Tibial nerve (tissue), 4 donors: Measurements from ENCODE around the gene NACA2. TPM values are rescaled to one million over a fixed set of nuclear protein-coding genes. Genes with fewer than 3 reads are reported as not detected.
"Not testable (repeated sequence)": the region's sequence is repeated elsewhere in the genome, so short reads cannot be mapped to it uniquely, and the experiment has no call there.

Source experiments
- DNase-seq, 2 donors: peaks; one replicate each; pipeline ENCODE4 v3.0.0-alpha.2; 2019; ENCODE audit warnings: low spot score in 2 of 2
- H3K27ac ChIP-seq, 4 donors: fragments of 200-600 bp; sonication (generic) in 3 of 4; one replicate each; pipeline ENCODE4 v1.5.1; 2017 to 2019; ENCODE audit warnings: mild to moderate bottlenecking in 1 of 4
- H3K27me3 ChIP-seq, 2 donors: fragments of 200-600 bp; sonication (generic) in 1 of 2; one replicate each; pipeline versions ENCODE4 v1.5.1 to v1.6.0; 2017 to 2019
- H3K36me3 ChIP-seq, 3 donors: fragments of 200-600 bp; sonication (generic); one replicate each; pipeline ENCODE4 v1.5.1; 2018 to 2019
- H3K4me1 ChIP-seq, 4 donors: fragments of 200-600 bp; sonication (generic) in 3 of 4; one replicate each; pipeline ENCODE4 v1.5.1; 2017 to 2019
- H3K4me3 ChIP-seq, 4 donors: fragments of 200-600 bp; sonication (generic) in 3 of 4; one replicate each; pipeline ENCODE4 v1.5.1; 2017 to 2019; ENCODE audit warnings: mild to moderate bottlenecking in 1 of 4, moderate library complexity in 1 of 4
- H3K9me3 ChIP-seq, 4 donors: fragments of 200-600 bp; sonication (generic) in 3 of 4; one replicate each; pipeline ENCODE4 v1.5.1; 2017 to 2019
- EP300 ChIP-seq, 2 donors: sonication (generic); formaldehyde crosslinking; IDR thresholded peaks; one replicate each; pipeline ENCODE4 v1.6.1; 2017; ENCODE audit warnings: antibody characterized with exemption in 2 of 2, mild to moderate bottlenecking in 1 of 2
- POLR2A ChIP-seq, 2 donors: fragments of 450-650 bp; IDR thresholded peaks; one replicate each; pipeline ENCODE4 v1.6.1; 2017; ENCODE audit warnings: antibody characterized with exemption in 2 of 2, mild to moderate bottlenecking in 2 of 2, moderate library complexity in 2 of 2
- WGBS, 2 donors: methylation state at CpG; one replicate each; pipeline ENCODE4 v1.1.5; 2018; 5-methylcytosine and 5-hydroxymethylcytosine counted together
- total RNA-seq, 4 donors: library from RNA; depleted of rRNA; stranded (reverse); fragments of >200 nt; gene quantifications; one replicate each; pipeline ENCODE4 v1.1.0, GENCODE V29; 2016
- TF ChIP-seq, protein P1 (sequence below), 5 experiments: fragments of 200-600 bp in 3 of 5; fragments of 450-650 bp in 2 of 5; sonication (generic) in 3 of 5; IDR thresholded peaks; one replicate each; pipeline ENCODE4 v1.5.1; 2016 to 2019; ENCODE audit warnings: antibody characterized with exemption in 5 of 5, mild to moderate bottlenecking in 3 of 5, moderate library complexity in 2 of 5

Gene NACA2
- total RNA-seq, 4 donors from 2014 or later, result not detected

DNA sequence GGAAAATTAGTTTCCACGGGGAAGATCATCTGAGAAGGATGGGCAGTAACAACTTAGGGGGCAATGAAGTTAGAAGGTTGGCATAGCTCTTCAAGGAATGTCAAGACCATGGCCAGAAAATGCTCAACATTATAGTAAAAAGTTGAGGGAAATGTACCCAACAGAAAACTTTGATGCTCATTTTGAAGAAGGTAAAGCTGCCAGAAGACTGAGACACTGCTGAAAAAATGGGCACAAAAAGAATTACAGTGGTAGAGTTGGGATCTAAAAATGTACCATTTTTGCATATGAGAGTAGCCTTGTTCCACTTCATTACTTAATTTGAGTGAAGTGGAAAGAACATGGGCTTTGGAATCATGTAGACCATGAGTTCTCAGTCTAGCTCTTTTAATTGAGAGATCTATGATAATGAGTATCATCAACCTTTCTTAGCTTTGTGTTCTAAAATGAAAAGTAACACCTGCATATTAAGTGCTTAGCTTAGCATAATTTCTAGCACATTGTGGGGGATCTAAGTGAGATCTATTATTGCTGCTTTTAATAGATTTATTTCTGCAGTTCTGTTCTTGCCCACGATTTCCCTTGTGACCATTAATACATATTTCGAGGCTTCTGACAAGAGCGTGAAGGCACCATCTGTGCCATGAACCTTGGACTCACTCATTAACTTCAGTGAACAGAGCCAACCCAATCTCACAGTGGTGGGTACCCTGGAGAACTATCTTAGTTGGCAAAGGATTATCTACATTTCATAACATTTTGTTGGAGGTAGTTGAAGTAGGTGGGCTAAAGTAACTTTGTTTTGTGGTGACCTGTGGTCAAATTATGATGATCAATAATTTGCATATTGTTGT lies 3.0 kb downstream of the NACA2 start:
- Histone ChIP-seq H3K9me3 (no peaks in the 10 kb centered on the region), H3K4me3 (no peak overlapping the region)

DNA sequence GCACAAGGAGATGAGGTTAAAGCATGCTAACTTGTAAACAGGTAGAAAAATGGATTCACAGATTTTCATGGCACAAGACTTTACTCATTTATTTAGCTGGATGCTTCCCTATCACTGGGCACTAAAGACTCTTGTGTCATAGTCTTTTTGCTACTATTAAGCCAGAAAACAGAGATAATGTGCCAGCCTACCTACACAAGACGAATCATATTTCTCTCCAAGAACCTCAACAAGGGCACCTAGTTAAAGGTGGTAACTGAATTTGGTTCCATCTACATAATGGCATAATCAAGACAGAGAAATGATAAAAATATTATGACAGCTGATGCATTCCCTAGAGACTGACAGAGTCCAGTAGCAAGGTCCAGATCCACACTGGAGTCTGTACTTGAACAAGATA lies 3.8 kb downstream of the NACA2 start:
- Histone ChIP-seq H3K27me3 (no peaks in the 10 kb centered on the region), H3K4me1 (no peaks in the 10 kb centered on the region), H3K36me3 (no peaks in the 10 kb centered on the region), H3K27ac (no peak overlapping the region), H3K4me3 (no peak overlapping the region), H3K9me3 (no peaks in the 10 kb centered on the region)
- TF ChIP-seq, protein P1, sequence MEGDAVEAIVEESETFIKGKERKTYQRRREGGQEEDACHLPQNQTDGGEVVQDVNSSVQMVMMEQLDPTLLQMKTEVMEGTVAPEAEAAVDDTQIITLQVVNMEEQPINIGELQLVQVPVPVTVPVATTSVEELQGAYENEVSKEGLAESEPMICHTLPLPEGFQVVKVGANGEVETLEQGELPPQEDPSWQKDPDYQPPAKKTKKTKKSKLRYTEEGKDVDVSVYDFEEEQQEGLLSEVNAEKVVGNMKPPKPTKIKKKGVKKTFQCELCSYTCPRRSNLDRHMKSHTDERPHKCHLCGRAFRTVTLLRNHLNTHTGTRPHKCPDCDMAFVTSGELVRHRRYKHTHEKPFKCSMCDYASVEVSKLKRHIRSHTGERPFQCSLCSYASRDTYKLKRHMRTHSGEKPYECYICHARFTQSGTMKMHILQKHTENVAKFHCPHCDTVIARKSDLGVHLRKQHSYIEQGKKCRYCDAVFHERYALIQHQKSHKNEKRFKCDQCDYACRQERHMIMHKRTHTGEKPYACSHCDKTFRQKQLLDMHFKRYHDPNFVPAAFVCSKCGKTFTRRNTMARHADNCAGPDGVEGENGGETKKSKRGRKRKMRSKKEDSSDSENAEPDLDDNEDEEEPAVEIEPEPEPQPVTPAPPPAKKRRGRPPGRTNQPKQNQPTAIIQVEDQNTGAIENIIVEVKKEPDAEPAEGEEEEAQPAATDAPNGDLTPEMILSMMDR (IDR thresholded peaks at IDR 0.05), result no peak
- no peak for TF ChIP-seq POLR2A (IDR thresholded peaks at IDR 0.05)
- no peak for TF ChIP-seq EP300 (IDR thresholded peaks at IDR 0.05)
- no peak for DNase-seq
- WGBS, 2 donors, result 88 to 97% methylated on average over 1 of the region's 1 CpG

More for the DNA sequence above, 3.0 kb downstream of the NACA2 start:
- H3K27ac ChIP-seq, result no peak overlapping the region
- no peak for DNase-seq
- H3K27me3 ChIP-seq, result no peaks in the 10 kb centered on the region
- TF ChIP-seq POLR2A (IDR thresholded peaks at IDR 0.05), result no peak
- TF ChIP-seq EP300 (IDR thresholded peaks at IDR 0.05), result no peak
- TF ChIP-seq, protein P1 (IDR thresholded peaks at IDR 0.05), result no peak
- 81 to 83% methylated on average over 4 of the region's 4 CpGs for WGBS, 2 donors
- no peaks in the 10 kb centered on the region for H3K4me1 ChIP-seq
- no peaks in the 10 kb centered on the region for H3K36me3 ChIP-seq

DNA sequence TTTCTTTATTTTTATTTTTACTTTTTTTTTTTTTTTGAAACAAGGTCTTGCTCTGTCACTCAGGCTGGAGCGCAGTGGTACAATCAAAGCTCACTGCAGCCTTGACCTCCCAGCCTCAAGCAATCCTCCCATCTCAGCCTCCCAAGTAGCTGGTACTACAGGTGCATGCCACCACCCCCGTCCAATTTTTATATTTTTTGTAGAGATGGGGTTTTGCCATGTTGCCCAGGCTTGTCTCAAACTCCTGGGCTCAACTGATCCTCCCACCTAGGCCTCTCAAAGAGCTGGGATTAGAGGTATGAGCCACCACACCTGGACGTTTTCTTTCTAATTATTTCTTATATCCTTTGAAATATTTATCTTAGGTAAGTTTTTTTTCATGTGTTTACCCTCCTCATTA lies 4.4 kb downstream of the NACA2 start:
- H3K27me3 ChIP-seq, H3K4me1 ChIP-seq, H3K9me3 ChIP-seq, DNase-seq, H3K27ac ChIP-seq, H3K4me3 ChIP-seq, H3K36me3 ChIP-seq: not testable (repeated sequence)
- WGBS, 2 donors, result 76 to 78% methylated on average over 3 of the region's 3 CpGs

DNA sequence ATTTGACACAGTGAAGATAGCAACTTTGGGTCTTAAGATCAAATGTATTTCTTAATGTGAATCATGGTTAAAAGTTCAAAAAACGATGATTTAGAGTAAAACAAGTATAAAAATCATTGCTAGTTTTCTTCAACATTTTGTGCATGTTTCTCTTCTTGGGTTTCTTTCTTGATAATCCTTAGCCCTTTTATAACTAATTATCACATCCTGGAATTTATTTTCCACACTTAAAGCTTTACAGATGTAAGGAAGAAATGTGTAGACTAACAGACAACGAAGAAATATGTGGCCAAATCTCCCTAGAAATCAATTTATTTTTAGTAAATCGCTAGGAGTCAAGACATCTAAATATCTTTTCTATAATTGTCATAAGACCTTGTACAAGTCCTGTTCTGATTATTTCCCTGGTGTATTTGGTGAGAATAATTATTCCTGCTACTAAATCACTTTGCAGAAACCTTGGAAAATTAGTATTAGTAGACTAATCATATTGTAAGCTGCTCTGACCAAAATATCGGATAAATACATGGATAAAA lies 4.9 kb downstream of the NACA2 start:
- H3K9me3 ChIP-seq, result no peaks in the 10 kb centered on the region
- no peak overlapping the region for H3K4me3 ChIP-seq
- H3K27me3 ChIP-seq, result peaks cover 0 to 4% of the 10 kb centered on the region in 2 donors
- H3K4me1 ChIP-seq, result no peaks in the 10 kb centered on the region
- 87 to 91% methylated on average over 4 of the region's 4 CpGs for WGBS, 2 donors
- H3K27ac ChIP-seq, result no peak overlapping the region
- TF ChIP-seq, protein P1 (IDR thresholded peaks at IDR 0.05), result no peak
- no peak for TF ChIP-seq EP300 (IDR thresholded peaks at IDR 0.05)
- TF ChIP-seq POLR2A (IDR thresholded peaks at IDR 0.05), result no peak
- DNase-seq, result no peak
- H3K36me3 ChIP-seq, result no peaks in the 10 kb centered on the region

DNA sequence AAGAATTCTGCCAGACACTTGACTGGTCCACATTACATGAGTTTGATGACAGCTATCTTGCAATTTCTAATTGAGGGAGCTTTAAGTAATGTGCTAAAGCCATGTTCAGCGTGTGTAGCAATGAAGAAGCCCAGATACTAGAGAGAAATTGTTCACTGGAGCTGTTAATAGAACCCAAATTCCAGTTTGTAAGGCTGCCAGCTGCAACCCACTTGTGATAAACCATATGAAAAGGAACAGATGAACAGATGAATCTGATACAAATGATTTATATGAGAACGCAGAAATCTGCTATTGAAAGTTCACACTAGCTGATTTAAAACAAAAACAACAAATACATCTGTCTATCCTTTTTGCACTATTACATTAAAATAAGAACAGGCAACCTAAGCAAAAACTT lies 6.2 kb downstream of the NACA2 start:
- no peaks in the 10 kb centered on the region for H3K36me3 ChIP-seq
- no peak overlapping the region for H3K4me3 ChIP-seq
- WGBS, 2 donors, result 75% methylated on average over 2 of the region's 2 CpGs
- H3K9me3 ChIP-seq, result no peaks in the 10 kb centered on the region
- H3K4me1 ChIP-seq, result no peaks in the 10 kb centered on the region
- TF ChIP-seq POLR2A (IDR thresholded peaks at IDR 0.05), result no peak
- DNase-seq, result no peak
- H3K27ac ChIP-seq, result no peak overlapping the region
- H3K27me3 ChIP-seq, result peaks cover 0 to 4% of the 10 kb centered on the region in 2 donors

DNA sequence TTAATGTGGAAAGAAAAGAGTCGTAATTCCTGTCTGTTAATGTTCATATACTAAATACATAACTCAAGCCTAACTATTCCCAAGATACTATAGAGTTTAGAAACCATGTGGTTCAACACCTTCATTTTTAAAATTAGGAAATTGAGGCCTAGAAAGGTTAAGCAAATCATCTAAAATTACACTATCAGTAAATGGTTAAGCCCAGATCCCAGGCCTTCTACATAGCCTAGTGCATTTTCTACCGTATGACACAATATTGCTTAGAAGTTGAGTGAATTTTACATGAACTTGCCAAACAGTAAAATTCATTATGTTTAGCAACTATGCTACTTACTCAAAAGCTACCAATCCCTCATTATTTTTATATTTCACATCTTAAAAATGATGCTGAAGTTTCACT lies 6.8 kb downstream of the NACA2 start:
- 67 to 68% methylated on average over 2 of the region's 2 CpGs for WGBS, 2 donors
- Histone ChIP-seq H3K9me3 (no peaks in the 10 kb centered on the region), H3K27ac (no peak overlapping the region), H3K4me1 (no peaks in the 10 kb centered on the region), H3K36me3 (no peaks in the 10 kb centered on the region), H3K4me3 (no peak overlapping the region), H3K27me3 (peaks cover 0 to 4% of the 10 kb centered on the region in 2 donors)
- DNase-seq, result no peak
- TF ChIP-seq POLR2A (IDR thresholded peaks at IDR 0.05) (no peak), EP300 (IDR thresholded peaks at IDR 0.05) (no peak)
- TF ChIP-seq, protein P1 (IDR thresholded peaks at IDR 0.05), result no peak
